C4-2B (cell line): ENCODE results near the gene ERBB4.

Experiments used
- ZFX ChIP-seq: fragments of 450-650 bp; IDR thresholded peaks from 2 replicates; pipeline ENCODE4 v1.6.1; 2017
- TF ChIP-seq, protein P1 (sequence below): fragments of 450-650 bp; conservative IDR thresholded peaks from 2 replicates; pipeline ENCODE4 v1.5.1; 2017; ENCODE audit warnings: mild to moderate bottlenecking

GRCh38 chr2:211387734-211388133, 1150.9 kb downstream of the ERBB4 start:
- TF ChIP-seq, protein P1, sequence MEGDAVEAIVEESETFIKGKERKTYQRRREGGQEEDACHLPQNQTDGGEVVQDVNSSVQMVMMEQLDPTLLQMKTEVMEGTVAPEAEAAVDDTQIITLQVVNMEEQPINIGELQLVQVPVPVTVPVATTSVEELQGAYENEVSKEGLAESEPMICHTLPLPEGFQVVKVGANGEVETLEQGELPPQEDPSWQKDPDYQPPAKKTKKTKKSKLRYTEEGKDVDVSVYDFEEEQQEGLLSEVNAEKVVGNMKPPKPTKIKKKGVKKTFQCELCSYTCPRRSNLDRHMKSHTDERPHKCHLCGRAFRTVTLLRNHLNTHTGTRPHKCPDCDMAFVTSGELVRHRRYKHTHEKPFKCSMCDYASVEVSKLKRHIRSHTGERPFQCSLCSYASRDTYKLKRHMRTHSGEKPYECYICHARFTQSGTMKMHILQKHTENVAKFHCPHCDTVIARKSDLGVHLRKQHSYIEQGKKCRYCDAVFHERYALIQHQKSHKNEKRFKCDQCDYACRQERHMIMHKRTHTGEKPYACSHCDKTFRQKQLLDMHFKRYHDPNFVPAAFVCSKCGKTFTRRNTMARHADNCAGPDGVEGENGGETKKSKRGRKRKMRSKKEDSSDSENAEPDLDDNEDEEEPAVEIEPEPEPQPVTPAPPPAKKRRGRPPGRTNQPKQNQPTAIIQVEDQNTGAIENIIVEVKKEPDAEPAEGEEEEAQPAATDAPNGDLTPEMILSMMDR = no peak
- TF ChIP-seq ZFX = no peak
